Activated CD8-positive, alpha-beta T cell treated with anti-CD3 and anti-CD28 coated beads for 36 hours (primary cell): Measurements from ENCODE around the gene TANGO6. TPM values are rescaled to one million over a fixed set of nuclear protein-coding genes. Genes with fewer than 3 reads are reported as not detected.

Experiments used
- ATAC-seq: fragments of 200-7000 bp; cut with Tn5 transposase; one replicate; pipeline ENCODE4 v1.10.0; 2021; ENCODE audit warnings: mild to moderate bottlenecking, moderate library complexity
- CTCF ChIA-PET: fragments of 350-600 bp; sonication (Branson Sonifier 250); formaldehyde crosslinking; loops from one replicate; lab custom pipeline; 2021; ENCODE audit warnings: antibody characterized with exemption; lab: Charles Lee
- POLR2A ChIA-PET: fragments of 350-600 bp; sonication (Branson Sonifier 250); formaldehyde crosslinking; loops from one replicate; lab custom pipeline; 2021; ENCODE audit warnings: antibody characterized with exemption; lab: Charles Lee
- DNase-seq: peaks from one replicate; pipeline ENCODE4 v3.0.0-alpha.2; 2020
- H3K27ac Mint-ChIP-seq: one replicate; pipeline ENCODE4 v1.8.0; 2021; ENCODE audit warnings: mild to moderate bottlenecking, mixed read lengths
- H3K27me3 Mint-ChIP-seq: one replicate; pipeline ENCODE4 v1.8.0; 2021; ENCODE audit warnings: mixed read lengths
- H3K36me3 Mint-ChIP-seq: one replicate; pipeline ENCODE4 v1.8.0; 2021; ENCODE audit warnings: low read depth, mixed read lengths
- H3K4me1 Mint-ChIP-seq: one replicate; pipeline ENCODE4 v1.8.0; 2021; ENCODE audit warnings: low read depth, mixed read lengths
- H3K4me3 Mint-ChIP-seq: one replicate; pipeline ENCODE4 v1.8.0; 2021; ENCODE audit warnings: mild to moderate bottlenecking, moderate library complexity, mixed read lengths
- H3K9me3 Mint-ChIP-seq: one replicate; pipeline ENCODE4 v1.8.0; 2021; ENCODE audit warnings: mixed read lengths
- intact Hi-C: fragments of 100-400 bp; cut with micrococcal nuclease; formaldehyde crosslinking; loops from one replicate; pipeline ENCODE4 v1.10.0; 2022
- total RNA-seq, 2 experiments: library from RNA; stranded (reverse); gene quantifications; one replicate each; pipeline ENCODE4 v1.2.3, GENCODE V29; 2021
- TF ChIP-seq, protein P1 (sequence below): fragments of 200-600 bp; IDR thresholded peaks from one replicate; pipeline ENCODE4 v1.8.0; 2022; ENCODE audit warnings: antibody characterized with exemption, mild to moderate bottlenecking

Gene TANGO6
- total RNA-seq, 2 experiments from 2014 or later: 23.0 to 27.0 TPM

- DNase-seq (no peak), ATAC-seq (no peak)
- TF ChIP-seq, protein P1, sequence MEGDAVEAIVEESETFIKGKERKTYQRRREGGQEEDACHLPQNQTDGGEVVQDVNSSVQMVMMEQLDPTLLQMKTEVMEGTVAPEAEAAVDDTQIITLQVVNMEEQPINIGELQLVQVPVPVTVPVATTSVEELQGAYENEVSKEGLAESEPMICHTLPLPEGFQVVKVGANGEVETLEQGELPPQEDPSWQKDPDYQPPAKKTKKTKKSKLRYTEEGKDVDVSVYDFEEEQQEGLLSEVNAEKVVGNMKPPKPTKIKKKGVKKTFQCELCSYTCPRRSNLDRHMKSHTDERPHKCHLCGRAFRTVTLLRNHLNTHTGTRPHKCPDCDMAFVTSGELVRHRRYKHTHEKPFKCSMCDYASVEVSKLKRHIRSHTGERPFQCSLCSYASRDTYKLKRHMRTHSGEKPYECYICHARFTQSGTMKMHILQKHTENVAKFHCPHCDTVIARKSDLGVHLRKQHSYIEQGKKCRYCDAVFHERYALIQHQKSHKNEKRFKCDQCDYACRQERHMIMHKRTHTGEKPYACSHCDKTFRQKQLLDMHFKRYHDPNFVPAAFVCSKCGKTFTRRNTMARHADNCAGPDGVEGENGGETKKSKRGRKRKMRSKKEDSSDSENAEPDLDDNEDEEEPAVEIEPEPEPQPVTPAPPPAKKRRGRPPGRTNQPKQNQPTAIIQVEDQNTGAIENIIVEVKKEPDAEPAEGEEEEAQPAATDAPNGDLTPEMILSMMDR: no peak
- Mint-ChIP-seq H3K4me1 (peaks cover 3% of the 10 kb centered on the region), H3K27me3 (no peaks in the 10 kb centered on the region), H3K36me3 (peaks cover 25% of the 10 kb centered on the region), H3K9me3 (no peaks in the 10 kb centered on the region), H3K4me3 (no peak overlapping the region), H3K27ac (no peak overlapping the region)
- intact Hi-C loops: no loop called here
- POLR2A ChIA-PET: interaction anchor here (0.6 kb wide), 1 partner anchor 132 kb away, joined by 3 read pairs; no protein-coding TSS in a partner anchor
- CTCF ChIA-PET: interaction anchor here (1.5 to 2.0 kb wide), 3 partner anchors 9 to 13 kb away, joined by 6 read pairs; partner anchors contain the start of gene HAS3
These were observed 273.0 kb downstream of the TANGO6 start for GRCh38 chr16:69116256-69116875.

GRCh38 chr16:69116906-69117305 lies 273.6 kb downstream of the TANGO6 start:
- H3K4me1 Mint-ChIP-seq: peaks cover 3% of the 10 kb centered on the region
- intact Hi-C loops: no loop called here
- no peak for DNase-seq
- TF ChIP-seq, protein P1: no peak
- H3K4me3 Mint-ChIP-seq: no peak overlapping the region
- CTCF ChIA-PET: interaction anchor here (0.7 to 1.7 kb wide), 3 partner anchors 8 to 13 kb away, joined by 3 to 6 read pairs (median 6); partner anchors contain the start of gene HAS3
- no peaks in the 10 kb centered on the region for H3K27me3 Mint-ChIP-seq
- H3K27ac Mint-ChIP-seq: no peak overlapping the region
- POLR2A ChIA-PET: interaction anchor here (0.6 kb wide), 1 partner anchor 132 kb away, joined by 3 read pairs; no protein-coding TSS in a partner anchor
- H3K9me3 Mint-ChIP-seq: no peaks in the 10 kb centered on the region
- peaks cover 27% of the 10 kb centered on the region for H3K36me3 Mint-ChIP-seq
- no peak for ATAC-seq

- intact Hi-C loops: no loop called here
- Mint-ChIP-seq H3K36me3 (peaks cover 26% of the 10 kb centered on the region), H3K27me3 (no peaks in the 10 kb centered on the region), H3K4me3 (no peak overlapping the region), H3K9me3 (no peaks in the 10 kb centered on the region), H3K27ac (no peak overlapping the region), H3K4me1 (peaks cover 5% of the 10 kb centered on the region)
- TF ChIP-seq, protein P1: no peak
- ChIA-PET POLR2A (interaction anchor here (1.4 kb wide), 1 partner anchor 14 kb away, joined by 4 read pairs; the partner anchor contains the start of genes CHTF8 and UTP4), CTCF (interaction anchor here (1.1 to 7.5 kb wide), 6 partner anchors 6 to 590 kb away, joined by 3 to 73 read pairs (median 4); no protein-coding TSS in a partner anchor)
- ATAC-seq (no peak), DNase-seq (no peak)
These were observed 275.1 kb downstream of the TANGO6 start for GRCh38 chr16:69118468-69118867.

DNA sequence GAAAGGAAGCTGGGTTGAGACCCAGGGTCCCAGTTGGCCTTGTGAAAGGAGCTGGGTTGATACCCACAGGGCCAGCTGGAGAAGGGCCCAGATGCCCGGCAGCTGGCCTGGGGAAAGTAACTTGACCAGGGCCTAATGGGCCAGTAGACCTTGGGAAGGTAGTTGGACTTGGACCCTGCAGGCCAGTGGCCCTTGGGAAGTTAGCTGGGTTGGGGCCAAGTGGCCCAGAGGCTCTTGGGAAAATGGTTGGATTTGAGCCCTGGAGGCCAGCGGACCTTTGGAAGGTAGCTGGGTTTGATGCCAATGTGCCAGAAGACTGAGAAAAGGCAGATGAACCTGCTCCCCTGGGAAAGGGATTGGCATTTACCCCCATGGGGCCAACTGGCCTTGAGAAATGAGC lies 275.7 kb downstream of the TANGO6 start:
- Mint-ChIP-seq H3K4me1 (peaks cover 5% of the 10 kb centered on the region), H3K36me3 (peaks cover 26% of the 10 kb centered on the region), H3K27me3 (no peaks in the 10 kb centered on the region), H3K27ac (no peak overlapping the region), H3K9me3 (no peaks in the 10 kb centered on the region), H3K4me3 (no peak overlapping the region)
- TF ChIP-seq, protein P1: no peak
- intact Hi-C loops: no loop called here
- ChIA-PET CTCF (interaction anchor here (1.1 to 7.5 kb wide), 5 partner anchors 6 to 590 kb away, joined by 3 to 73 read pairs (median 5); no protein-coding TSS in a partner anchor), POLR2A (interaction anchor here (0.9 to 1.4 kb wide), 2 partner anchors 14 to 31 kb away, joined by 3 to 4 read pairs; partner anchors contain the start of genes CHTF8 and UTP4)
- no peak for DNase-seq
- ATAC-seq: no peak

GRCh38 chr16:69119536-69119935 lies 276.2 kb downstream of the TANGO6 start:
- intact Hi-C loops: no loop called here
- TF ChIP-seq, protein P1: no peak
- CTCF ChIA-PET: interaction anchor here (1.1 to 7.5 kb wide), 3 partner anchors 7 to 591 kb away, joined by 3 to 73 read pairs (median 4); no protein-coding TSS in a partner anchor
- peaks cover 7% of the 10 kb centered on the region for H3K4me1 Mint-ChIP-seq
- no peaks in the 10 kb centered on the region for H3K27me3 Mint-ChIP-seq
- H3K36me3 Mint-ChIP-seq: peaks cover 27% of the 10 kb centered on the region
- H3K9me3 Mint-ChIP-seq: no peaks in the 10 kb centered on the region
- no peak overlapping the region for H3K27ac Mint-ChIP-seq
- H3K4me3 Mint-ChIP-seq: no peak overlapping the region
- no peak for DNase-seq
- POLR2A ChIA-PET: interaction anchor here (0.9 to 1.4 kb wide), 2 partner anchors 13 to 31 kb away, joined by 3 to 4 read pairs; partner anchors contain the start of genes CHTF8 and UTP4
- no peak for ATAC-seq
